ENCODE results near the gene AMZ2. TPM values are rescaled to one million over a fixed set of nuclear protein-coding genes. Genes with fewer than 3 reads are reported as not detected.
A peak's percentile ranks its signal among the peaks of the same experiment; 100 is the strongest.
"Not testable (repeated sequence)": the region's sequence is repeated elsewhere in the genome, so short reads cannot be mapped to it uniquely, and the experiment has no call there.

Gene AMZ2
- total RNA-seq, 4 donors from 2014 or later, result 35.8 to 47.1 (median 41.5) TPM

DNA sequence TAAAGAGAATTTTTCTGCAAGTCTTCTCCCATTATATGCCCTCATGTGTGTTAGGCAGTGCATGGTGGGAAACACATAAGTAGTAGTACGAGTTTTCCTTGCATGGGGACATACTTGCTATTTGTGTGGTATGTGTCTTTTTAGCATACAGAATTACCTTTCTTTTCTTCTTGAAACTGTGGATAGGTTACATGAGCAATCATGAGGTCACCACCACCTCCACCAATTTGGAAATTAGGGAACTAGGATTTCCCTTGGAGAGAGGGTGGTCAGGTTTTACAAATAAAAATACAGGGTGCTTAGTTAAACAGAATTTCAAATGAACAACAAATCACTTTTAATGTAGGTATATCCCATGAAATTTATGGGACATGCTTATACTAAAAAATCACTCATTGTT lies 16.3 kb upstream of the AMZ2 start:
- H3K4me1 ChIP-seq, result peaks cover 14% of the 10 kb centered on the region
- WGBS, result 93% methylated on average over 1 of the region's 1 CpG
- TF ChIP-seq EP300 (IDR thresholded peaks at IDR 0.05), result no peak
- no peak overlapping the region for H3K4me3 ChIP-seq
- no peak for DNase-seq (ENCODE audit: low spot score in 2 of 2)
- no peak overlapping the region for H3K27ac ChIP-seq
- no peaks in the 10 kb centered on the region for H3K36me3 ChIP-seq
- H3K9me3 ChIP-seq, result no peaks in the 10 kb centered on the region
- no peaks in the 10 kb centered on the region for H3K27me3 ChIP-seq

DNA sequence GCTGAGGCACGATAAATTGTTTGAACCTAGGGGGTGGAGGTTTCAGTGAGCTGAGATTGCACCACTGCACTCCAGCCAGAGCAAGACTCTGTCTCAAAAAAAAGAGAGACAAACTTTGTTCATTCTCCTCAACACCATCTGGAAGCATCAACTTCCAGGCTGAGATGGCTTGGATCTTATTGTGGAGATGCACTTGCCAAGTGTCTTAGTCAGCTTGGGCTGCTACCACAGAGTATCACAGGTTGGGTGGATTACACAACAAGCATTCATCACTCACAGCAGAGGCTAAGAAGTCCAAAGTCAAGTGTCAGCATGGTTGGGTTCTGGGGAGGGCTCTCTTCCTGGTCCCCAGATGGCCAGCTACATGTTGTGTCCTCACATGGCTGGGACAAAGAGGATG lies 15.1 kb upstream of the AMZ2 start:
- not testable (repeated sequence) for H3K27me3 ChIP-seq, H3K36me3 ChIP-seq
- WGBS, result 71% methylated on average over 1 of the region's 1 CpG

GRCh38 chr17:68234726-68235335 lies 13.0 kb upstream of the AMZ2 start:
- H3K4me1 ChIP-seq; H3K27me3 ChIP-seq; H3K36me3 ChIP-seq; DNase-seq (ENCODE audit: low spot score in 2 of 2); H3K9me3 ChIP-seq; H3K4me3 ChIP-seq: not testable (repeated sequence)
- WGBS, result 81% methylated on average over 12 of the region's 12 CpGs
- H3K27ac ChIP-seq, result peak overlapping the region; percentile 83

More for the DNA sequence above, 15.1 kb upstream of the AMZ2 start:
- DNase-seq (ENCODE audit: low spot score in 2 of 2); H3K4me3 ChIP-seq; H3K9me3 ChIP-seq: not testable (repeated sequence)
- peaks cover 14% of the 10 kb centered on the region for H3K4me1 ChIP-seq
- peak overlapping the region; percentile 31 for H3K27ac ChIP-seq

GRCh38 chr17:68235336-68235791 lies 12.5 kb upstream of the AMZ2 start:
- not testable (repeated sequence) for H3K4me1 ChIP-seq; H3K36me3 ChIP-seq; H3K27me3 ChIP-seq; H3K4me3 ChIP-seq; DNase-seq (ENCODE audit: low spot score in 2 of 2); H3K9me3 ChIP-seq
- 82% methylated on average over 9 of the region's 11 CpGs for WGBS
- H3K27ac ChIP-seq, result peak overlapping the region; percentile 83

DNA sequence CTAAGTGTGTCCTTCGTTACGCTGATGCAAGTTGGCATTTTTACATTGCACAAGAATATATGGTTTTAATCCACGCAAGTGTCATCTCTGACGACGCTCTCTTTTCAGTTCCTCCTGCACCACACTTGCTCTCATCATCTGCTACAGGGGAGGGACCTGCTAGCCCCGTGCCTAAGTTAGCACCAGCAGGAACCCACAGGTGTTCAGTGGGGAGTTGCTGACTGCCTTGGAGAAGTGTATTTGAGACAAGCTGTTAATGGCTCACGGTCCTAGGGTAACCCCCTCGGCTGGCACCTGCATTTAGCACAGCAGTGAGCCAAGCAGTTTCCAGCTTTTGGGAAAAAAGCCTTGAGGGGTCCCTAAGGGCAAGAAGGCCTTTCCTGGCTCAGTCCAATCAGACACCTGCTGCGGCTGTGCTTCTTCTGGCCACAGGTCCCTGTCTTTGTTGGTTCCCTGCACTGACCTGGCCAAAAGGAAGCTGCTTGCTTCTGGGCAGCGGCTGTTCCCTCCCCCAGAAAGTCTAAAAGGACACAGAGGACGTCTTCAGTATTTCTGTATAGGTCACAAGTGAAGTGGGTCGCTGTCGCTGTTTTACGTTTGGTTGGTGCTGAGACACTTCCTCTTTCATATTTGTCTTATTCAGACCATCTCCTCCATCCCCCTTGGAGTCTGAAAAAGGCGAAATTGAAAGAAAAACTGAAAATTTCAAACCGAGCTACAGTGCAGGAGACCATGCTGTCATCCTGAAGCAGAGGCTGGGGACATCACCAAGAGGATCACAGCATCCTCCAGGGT lies 10.3 kb upstream of the AMZ2 start:
- not testable (repeated sequence) for H3K27me3 ChIP-seq; DNase-seq (ENCODE audit: low spot score in 2 of 2); H3K4me3 ChIP-seq; H3K9me3 ChIP-seq; H3K4me1 ChIP-seq; H3K36me3 ChIP-seq
- H3K27ac ChIP-seq, result peak overlapping the region; percentile 80
- 71% methylated on average over 14 of the region's 16 CpGs for WGBS

DNA sequence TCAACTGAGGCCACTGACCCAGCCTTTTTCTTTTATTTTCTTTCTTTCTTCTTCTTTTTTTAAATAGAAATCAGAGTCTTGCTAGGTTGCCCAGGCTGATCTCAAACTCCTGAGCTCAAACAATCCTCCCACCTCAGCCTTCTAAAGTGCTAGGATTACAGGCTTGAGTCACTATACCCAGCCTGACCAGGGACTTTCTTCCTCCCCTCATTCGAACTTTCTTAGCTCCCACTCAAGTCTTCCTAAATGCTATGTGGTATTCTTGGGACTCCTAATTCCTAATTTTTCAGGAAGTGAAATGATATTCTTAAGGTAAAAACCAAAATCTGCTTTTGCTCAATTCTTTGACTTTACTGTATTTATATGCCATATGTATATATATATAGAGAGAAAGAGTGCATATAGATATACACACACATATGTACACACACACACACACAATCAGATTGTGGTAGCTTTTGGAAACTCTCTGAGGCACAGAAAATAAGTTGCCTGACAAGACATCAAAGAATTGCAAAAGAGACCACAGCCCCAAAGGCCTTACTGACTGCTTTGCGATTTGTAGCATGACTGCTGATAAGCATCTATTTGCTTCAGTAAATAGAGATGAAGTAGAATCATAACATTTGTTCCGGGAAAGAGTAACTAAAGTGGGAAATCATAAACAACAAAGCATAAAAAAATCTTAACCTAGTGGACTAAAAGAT lies 9.5 kb upstream of the AMZ2 start:
- WGBS, result 74% methylated on average over 3 of the region's 3 CpGs
- DNase-seq (ENCODE audit: low spot score in 2 of 2), result no peak
- Histone ChIP-seq H3K27ac (peak overlapping the region; percentile 80), H3K4me3 (no peak overlapping the region), H3K9me3 (no peaks in the 10 kb centered on the region), H3K36me3 (no peaks in the 10 kb centered on the region), H3K4me1 (peaks cover 4% of the 10 kb centered on the region), H3K27me3 (no peaks in the 10 kb centered on the region)
- TF ChIP-seq EP300 (IDR thresholded peaks at IDR 0.05), result no peak
- no peak for TF ChIP-seq CTCF (IDR thresholded peaks at IDR 0.05)
- TF ChIP-seq POLR2A (IDR thresholded peaks at IDR 0.05), result no peak
- TF ChIP-seq POLR2AphosphoS5 (IDR thresholded peaks at IDR 0.05), result no peak

DNA sequence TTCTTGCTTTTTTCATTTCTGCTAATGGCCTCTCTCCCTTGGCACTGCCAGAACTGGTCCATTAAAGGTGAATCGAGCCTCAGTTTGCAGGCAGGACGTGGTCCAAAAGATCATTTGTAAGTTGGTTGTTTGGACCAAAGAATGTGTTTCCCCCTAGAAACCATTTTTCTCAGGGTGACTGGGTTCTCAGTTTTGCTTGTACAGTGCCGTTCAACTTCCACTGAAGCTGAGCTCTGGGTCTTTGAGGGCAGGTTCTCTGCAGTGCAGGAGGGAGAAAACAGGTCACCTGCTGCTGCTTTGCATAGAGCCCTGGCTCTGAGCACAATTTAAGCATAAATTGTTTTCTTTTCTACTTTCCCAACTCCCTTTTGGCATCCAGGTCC lies 9.0 kb upstream of the AMZ2 start:
- 81% methylated on average over 3 of the region's 3 CpGs for WGBS
- Histone ChIP-seq H3K9me3 (no peaks in the 10 kb centered on the region), H3K27ac (peak overlapping the region; percentile 29), H3K36me3 (no peaks in the 10 kb centered on the region), H3K27me3 (no peaks in the 10 kb centered on the region), H3K4me3 (no peak overlapping the region), H3K4me1 (peaks cover 4% of the 10 kb centered on the region)
- TF ChIP-seq EP300 (IDR thresholded peaks at IDR 0.05) (no peak), POLR2AphosphoS5 (IDR thresholded peaks at IDR 0.05) (no peak), POLR2A (IDR thresholded peaks at IDR 0.05) (no peak), CTCF (IDR thresholded peaks at IDR 0.05) (no peak)
- DNase-seq (ENCODE audit: low spot score in 2 of 2), result no peak

All from suprapubic skin (tissue), 4 donors.